Measurements from ENCODE around the gene NDRG4. TPM values are rescaled to one million over a fixed set of nuclear protein-coding genes. Genes with fewer than 3 reads are reported as not detected.

The NDRG4 gene
- total and polyA plus RNA-seq, 2 experiments from 2014 or later: 16.3 to 32.1 TPM

DNA sequence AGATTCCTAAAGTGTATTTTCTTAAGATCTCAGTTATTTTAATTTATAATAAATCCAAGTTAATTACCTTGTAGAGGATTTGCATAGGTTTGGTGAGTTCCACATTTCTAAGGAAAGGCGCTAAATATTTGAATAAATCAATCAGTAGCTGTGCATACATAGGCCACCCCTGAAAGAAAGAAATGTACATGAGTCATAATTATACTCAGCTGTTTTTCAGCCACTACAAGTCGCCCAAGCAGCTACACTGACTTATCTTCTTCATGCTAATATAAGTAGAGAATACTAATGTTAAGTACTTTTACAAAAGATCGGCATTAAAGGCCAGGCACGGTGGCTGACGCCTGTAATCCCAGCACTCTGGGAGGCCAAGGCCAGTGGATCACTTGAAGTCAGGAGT is 30.2 kb downstream of the NDRG4 start (continued):
- TF ChIP-seq, protein P1, sequence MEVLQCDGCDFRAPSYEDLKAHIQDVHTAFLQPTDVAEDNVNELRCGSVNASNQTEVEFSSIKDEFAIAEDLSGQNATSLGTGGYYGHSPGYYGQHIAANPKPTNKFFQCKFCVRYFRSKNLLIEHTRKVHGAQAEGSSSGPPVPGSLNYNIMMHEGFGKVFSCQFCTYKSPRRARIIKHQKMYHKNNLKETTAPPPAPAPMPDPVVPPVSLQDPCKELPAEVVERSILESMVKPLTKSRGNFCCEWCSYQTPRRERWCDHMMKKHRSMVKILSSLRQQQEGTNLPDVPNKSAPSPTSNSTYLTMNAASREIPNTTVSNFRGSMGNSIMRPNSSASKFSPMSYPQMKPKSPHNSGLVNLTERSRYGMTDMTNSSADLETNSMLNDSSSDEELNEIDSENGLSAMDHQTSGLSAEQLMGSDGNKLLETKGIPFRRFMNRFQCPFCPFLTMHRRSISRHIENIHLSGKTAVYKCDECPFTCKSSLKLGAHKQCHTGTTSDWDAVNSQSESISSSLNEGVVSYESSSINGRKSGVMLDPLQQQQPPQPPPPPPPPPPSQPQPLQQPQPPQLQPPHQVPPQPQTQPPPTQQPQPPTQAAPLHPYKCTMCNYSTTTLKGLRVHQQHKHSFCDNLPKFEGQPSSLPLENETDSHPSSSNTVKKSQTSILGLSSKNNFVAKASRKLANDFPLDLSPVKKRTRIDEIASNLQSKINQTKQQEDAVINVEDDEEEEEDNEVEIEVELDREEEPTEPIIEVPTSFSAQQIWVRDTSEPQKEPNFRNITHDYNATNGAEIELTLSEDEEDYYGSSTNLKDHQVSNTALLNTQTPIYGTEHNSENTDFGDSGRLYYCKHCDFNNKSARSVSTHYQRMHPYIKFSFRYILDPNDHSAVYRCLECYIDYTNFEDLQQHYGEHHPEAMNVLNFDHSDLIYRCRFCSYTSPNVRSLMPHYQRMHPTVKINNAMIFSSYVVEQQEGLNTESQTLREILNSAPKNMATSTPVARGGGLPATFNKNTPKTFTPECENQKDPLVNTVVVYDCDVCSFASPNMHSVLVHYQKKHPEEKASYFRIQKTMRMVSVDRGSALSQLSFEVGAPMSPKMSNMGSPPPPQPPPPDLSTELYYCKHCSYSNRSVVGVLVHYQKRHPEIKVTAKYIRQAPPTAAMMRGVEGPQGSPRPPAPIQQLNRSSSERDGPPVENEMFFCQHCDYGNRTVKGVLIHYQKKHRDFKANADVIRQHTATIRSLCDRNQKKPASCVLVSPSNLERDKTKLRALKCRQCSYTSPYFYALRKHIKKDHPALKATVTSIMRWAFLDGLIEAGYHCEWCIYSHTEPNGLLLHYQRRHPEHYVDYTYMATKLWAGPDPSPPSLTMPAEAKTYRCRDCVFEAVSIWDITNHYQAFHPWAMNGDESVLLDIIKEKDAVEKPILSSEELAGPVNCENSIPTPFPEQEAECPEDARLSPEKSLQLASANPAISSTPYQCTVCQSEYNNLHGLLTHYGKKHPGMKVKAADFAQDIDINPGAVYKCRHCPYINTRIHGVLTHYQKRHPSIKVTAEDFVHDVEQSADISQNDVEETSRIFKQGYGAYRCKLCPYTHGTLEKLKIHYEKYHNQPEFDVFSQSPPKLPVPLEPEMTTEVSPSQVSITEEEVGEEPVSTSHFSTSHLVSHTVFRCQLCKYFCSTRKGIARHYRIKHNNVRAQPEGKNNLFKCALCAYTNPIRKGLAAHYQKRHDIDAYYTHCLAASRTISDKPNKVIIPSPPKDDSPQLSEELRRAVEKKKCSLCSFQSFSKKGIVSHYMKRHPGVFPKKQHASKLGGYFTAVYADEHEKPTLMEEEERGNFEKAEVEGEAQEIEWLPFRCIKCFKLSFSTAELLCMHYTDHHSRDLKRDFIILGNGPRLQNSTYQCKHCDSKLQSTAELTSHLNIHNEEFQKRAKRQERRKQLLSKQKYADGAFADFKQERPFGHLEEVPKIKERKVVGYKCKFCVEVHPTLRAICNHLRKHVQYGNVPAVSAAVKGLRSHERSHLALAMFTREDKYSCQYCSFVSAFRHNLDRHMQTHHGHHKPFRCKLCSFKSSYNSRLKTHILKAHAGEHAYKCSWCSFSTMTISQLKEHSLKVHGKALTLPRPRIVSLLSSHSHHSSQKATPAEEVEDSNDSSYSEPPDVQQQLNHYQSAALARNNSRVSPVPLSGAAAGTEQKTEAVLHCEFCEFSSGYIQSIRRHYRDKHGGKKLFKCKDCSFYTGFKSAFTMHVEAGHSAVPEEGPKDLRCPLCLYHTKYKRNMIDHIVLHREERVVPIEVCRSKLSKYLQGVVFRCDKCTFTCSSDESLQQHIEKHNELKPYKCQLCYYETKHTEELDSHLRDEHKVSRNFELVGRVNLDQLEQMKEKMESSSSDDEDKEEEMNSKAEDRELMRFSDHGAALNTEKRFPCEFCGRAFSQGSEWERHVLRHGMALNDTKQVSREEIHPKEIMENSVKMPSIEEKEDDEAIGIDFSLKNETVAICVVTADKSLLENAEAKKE (CRISPR knock-in tag; IDR thresholded peaks at IDR 0.05): no peak
- TF ChIP-seq EZH2phosphoT487 (IDR thresholded peaks at IDR 0.05; ENCODE audit: unreplicated experiment) (no peak), POLR2AphosphoS5 (IDR thresholded peaks at IDR 0.05; ENCODE audit: low read depth) (no peak), CREB1 (CRISPR knock-in tag; IDR thresholded peaks at IDR 0.05; ENCODE audit: low read depth) (no peak), EZH2 (IDR thresholded peaks at IDR 0.05; ENCODE audit: low read depth, unreplicated experiment) (no peak)

- no peak for DNase-seq (ENCODE audit: low spot score)
- Mint-ChIP-seq H3K9me3 (no peaks in the 10 kb centered on the region), H3K27ac (no peak overlapping the region), H3K36me3 (ENCODE audit: low read depth) (peaks cover 97% of the 10 kb centered on the region), H3K27me3 (ENCODE audit: insufficient read depth, low read depth, poor library complexity) (peaks cover 1% of the 10 kb centered on the region), H3K4me1 (no peaks in the 10 kb centered on the region), H3K4me3 (no peak overlapping the region)
- H3K4me3 ChIP-seq: no peak overlapping the region
- peaks cover 91% of the 10 kb centered on the region for H3K36me3 ChIP-seq (ENCODE audit: insufficient read depth)
- H3K4me1 ChIP-seq (ENCODE audit: insufficient read depth): no peaks in the 10 kb centered on the region
- no peak overlapping the region for H2AFZ ChIP-seq
- H3K79me2 ChIP-seq (replicated peaks; ENCODE audit: insufficient read depth): 0 out of 2 replicates have a peak, but pooled peaks cover 5% of the 10 kb centered on the region
- H3K4me2 ChIP-seq: no peak overlapping the region
- H3K27ac ChIP-seq (ENCODE audit: low read depth): no peak overlapping the region
- H3F3A ChIP-seq (replicated peaks; ENCODE audit: low read depth): peaks cover 2% of the 10 kb centered on the region; the same call in 1 of the 2 replicates
- H3K27me3 ChIP-seq (ENCODE audit: insufficient read depth): no peaks in the 10 kb centered on the region
- H3K9me2 ChIP-seq (ENCODE audit: insufficient read depth): no peaks in the 10 kb centered on the region
- peaks cover 26% of the 10 kb centered on the region for H4K20me1 ChIP-seq (replicated peaks; ENCODE audit: insufficient read depth)
- no peak for ATAC-seq
- TF ChIP-seq CTCF (conservative IDR thresholded peaks at IDR 0.05; ENCODE audit: low read depth in 2 of 2) (no peak), REST (IDR thresholded peaks at IDR 0.05; ENCODE audit: unreplicated experiment) (no peak), EZH2phosphoT487 (IDR thresholded peaks at IDR 0.05; ENCODE audit: unreplicated experiment) (no peak), JUNB (IDR thresholded peaks at IDR 0.05; ENCODE audit: unreplicated experiment) (no peak), ETS1 (IDR thresholded peaks at IDR 0.05) (no peak)
Measured at GRCh38 chr16:58532414-58532813, 32.5 kb downstream of the NDRG4 start.
